HL-60 (cell line): ENCODE measurements around the gene TOB1.

Experiments
- DNase-seq, 2 experiments: peaks; one replicate each; pipeline ENCODE4 v3.0.0-alpha.2; 2010 to 2020; ENCODE audit warnings: low read depth in 1 of 2, low spot score in 1 of 2
- H3K27ac ChIP-seq: fragments of 250-450 bp; sonication (Bioruptor Pico); replicated peaks from 2 replicates; pipeline ENCODE4 v1.5.1; 2020; ENCODE audit warnings: mild to moderate bottlenecking, moderate library complexity
- H3K27me3 ChIP-seq: fragments of 250-450 bp; sonication (Bioruptor Pico); 2 replicates; pipeline ENCODE4 v1.5.1; 2021; ENCODE audit warnings: mild to moderate bottlenecking, moderate library complexity; ENCODE audit not compliant: insufficient read depth, poor library complexity, severe bottlenecking
- H3K4me3 ChIP-seq: replicated peaks from 2 replicates; pipeline ENCODE4 v1.5.1; 2011; ENCODE audit warnings: mild to moderate bottlenecking, control low read depth, low read length; ENCODE audit not compliant: insufficient read depth
- GABPA ChIP-seq: IDR thresholded peaks from 2 replicates; pipeline ENCODE4 v1.6.1; 2012; ENCODE audit warnings: low read depth
- POLR2AphosphoS5 ChIP-seq: IDR thresholded peaks from 2 replicates; pipeline ENCODE4 v1.6.1; 2012; ENCODE audit warnings: low read depth
- SPI1 ChIP-seq: IDR thresholded peaks from 2 replicates; pipeline ENCODE4 v1.6.1; 2012; ENCODE audit warnings: low read depth, mild to moderate bottlenecking, borderline replicate concordance
- TF ChIP-seq, protein P1 (sequence below): IDR thresholded peaks from 2 replicates; pipeline ENCODE4 v1.6.1; 2012; ENCODE audit warnings: low read depth; ENCODE audit not compliant: insufficient replicate concordance
- TF ChIP-seq, protein P2 (sequence below): IDR thresholded peaks from one replicate; pipeline ENCODE4 v1.5.1; 2011; ENCODE audit warnings: low read length, control low read depth, inconsistent platforms; ENCODE audit not compliant: insufficient read depth

The TOB1 gene

DNA sequence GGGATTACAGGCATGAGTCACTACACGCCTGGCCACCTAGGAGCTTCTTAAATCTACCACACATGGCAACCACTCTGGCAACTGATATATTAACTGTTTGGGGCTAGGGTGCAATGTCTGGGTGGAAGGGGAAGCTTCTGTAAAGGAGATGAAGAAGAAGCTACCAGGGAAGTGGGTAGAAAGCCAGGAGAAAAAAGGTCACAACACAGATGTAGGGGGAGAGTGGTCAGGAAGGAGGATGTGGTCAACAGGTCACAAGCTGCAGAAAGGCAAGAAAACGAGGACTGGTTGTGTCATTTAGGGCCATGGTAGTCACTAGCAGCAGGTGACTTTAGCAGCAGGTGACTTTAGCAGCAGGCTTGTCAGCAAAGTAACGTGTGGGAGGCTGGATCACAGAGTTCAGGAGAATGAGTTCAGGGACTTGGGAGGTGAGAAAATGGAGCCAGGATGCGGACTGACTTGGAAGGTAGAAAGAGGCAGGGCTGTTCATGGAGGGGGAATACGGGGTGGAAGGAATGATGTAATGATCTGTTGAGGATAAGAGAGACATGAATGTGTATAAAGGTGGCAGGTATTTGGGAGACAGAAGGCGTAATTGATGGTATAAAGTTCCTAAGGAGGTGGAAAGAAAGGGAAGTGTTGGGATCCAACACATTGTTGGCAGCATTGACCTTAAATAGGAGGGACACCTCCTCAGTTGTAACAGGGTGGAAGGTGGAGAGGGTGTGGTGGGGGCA is 47.1 kb downstream of the TOB1 start:
- DNase-seq: peak; percentile 41 to 57
- TF ChIP-seq SPI1 (peak; percentile 28; the same call in 1 of the 2 replicates), GABPA (no peak)
- Histone ChIP-seq H3K27ac (no peak overlapping the region), H3K4me3 (no peak overlapping the region), H3K27me3 (no peaks in the 10 kb centered on the region)

DNA sequence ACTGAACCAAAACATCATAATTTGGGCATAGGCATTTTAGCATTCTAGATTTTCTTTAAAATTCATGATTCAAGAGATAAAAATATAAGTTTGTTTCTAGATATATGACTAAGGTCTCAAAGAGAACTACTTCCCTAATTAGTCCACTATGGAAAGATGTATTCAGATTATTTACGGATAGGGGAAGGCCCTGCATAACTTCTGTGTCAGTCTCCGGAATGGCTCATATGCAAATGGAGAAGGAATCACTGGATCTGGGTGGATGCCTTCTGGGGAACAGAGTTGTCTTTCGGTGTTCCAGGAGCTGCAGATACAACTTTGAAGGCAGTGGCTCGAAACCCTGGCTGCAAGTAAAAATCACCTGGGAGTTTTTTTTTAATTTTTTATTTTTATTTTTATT is 47.9 kb downstream of the TOB1 start:
- Histone ChIP-seq H3K4me3 (no peak overlapping the region), H3K27me3 (no peaks in the 10 kb centered on the region), H3K27ac (no peak overlapping the region)
- no peak for DNase-seq
- TF ChIP-seq, protein P1, sequence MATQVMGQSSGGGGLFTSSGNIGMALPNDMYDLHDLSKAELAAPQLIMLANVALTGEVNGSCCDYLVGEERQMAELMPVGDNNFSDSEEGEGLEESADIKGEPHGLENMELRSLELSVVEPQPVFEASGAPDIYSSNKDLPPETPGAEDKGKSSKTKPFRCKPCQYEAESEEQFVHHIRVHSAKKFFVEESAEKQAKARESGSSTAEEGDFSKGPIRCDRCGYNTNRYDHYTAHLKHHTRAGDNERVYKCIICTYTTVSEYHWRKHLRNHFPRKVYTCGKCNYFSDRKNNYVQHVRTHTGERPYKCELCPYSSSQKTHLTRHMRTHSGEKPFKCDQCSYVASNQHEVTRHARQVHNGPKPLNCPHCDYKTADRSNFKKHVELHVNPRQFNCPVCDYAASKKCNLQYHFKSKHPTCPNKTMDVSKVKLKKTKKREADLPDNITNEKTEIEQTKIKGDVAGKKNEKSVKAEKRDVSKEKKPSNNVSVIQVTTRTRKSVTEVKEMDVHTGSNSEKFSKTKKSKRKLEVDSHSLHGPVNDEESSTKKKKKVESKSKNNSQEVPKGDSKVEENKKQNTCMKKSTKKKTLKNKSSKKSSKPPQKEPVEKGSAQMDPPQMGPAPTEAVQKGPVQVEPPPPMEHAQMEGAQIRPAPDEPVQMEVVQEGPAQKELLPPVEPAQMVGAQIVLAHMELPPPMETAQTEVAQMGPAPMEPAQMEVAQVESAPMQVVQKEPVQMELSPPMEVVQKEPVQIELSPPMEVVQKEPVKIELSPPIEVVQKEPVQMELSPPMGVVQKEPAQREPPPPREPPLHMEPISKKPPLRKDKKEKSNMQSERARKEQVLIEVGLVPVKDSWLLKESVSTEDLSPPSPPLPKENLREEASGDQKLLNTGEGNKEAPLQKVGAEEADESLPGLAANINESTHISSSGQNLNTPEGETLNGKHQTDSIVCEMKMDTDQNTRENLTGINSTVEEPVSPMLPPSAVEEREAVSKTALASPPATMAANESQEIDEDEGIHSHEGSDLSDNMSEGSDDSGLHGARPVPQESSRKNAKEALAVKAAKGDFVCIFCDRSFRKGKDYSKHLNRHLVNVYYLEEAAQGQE: no peak
- no peak for TF ChIP-seq SPI1
- no peak for TF ChIP-seq POLR2AphosphoS5
- no peak for TF ChIP-seq GABPA

DNA sequence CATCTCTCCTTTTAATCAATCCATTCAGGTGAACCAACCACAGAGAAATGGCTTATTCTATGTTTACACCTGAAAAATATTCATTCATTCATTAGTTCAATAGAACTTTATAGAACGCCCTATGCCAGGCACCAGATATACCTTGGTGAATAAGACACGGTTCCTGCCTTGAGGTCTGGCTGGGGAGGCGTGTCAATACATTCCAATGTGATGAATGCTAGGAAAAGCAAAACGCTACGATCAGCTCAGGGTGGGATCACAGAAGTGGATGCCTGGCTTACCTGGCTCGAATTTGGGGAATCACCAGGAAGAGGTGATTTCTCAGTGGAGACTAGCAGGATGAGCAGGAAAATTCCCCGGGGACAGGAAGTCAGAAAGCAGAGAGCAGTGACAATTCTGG is 48.3 kb downstream of the TOB1 start:
- TF ChIP-seq, protein P1: no peak
- no peak for TF ChIP-seq GABPA
- TF ChIP-seq POLR2AphosphoS5: no peak
- TF ChIP-seq, protein P2, sequence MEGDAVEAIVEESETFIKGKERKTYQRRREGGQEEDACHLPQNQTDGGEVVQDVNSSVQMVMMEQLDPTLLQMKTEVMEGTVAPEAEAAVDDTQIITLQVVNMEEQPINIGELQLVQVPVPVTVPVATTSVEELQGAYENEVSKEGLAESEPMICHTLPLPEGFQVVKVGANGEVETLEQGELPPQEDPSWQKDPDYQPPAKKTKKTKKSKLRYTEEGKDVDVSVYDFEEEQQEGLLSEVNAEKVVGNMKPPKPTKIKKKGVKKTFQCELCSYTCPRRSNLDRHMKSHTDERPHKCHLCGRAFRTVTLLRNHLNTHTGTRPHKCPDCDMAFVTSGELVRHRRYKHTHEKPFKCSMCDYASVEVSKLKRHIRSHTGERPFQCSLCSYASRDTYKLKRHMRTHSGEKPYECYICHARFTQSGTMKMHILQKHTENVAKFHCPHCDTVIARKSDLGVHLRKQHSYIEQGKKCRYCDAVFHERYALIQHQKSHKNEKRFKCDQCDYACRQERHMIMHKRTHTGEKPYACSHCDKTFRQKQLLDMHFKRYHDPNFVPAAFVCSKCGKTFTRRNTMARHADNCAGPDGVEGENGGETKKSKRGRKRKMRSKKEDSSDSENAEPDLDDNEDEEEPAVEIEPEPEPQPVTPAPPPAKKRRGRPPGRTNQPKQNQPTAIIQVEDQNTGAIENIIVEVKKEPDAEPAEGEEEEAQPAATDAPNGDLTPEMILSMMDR: no peak
- no peak for TF ChIP-seq SPI1
- H3K27me3 ChIP-seq: no peaks in the 10 kb centered on the region
- H3K27ac ChIP-seq: no peak overlapping the region
- H3K4me3 ChIP-seq: no peak overlapping the region
- DNase-seq: no peak

DNA sequence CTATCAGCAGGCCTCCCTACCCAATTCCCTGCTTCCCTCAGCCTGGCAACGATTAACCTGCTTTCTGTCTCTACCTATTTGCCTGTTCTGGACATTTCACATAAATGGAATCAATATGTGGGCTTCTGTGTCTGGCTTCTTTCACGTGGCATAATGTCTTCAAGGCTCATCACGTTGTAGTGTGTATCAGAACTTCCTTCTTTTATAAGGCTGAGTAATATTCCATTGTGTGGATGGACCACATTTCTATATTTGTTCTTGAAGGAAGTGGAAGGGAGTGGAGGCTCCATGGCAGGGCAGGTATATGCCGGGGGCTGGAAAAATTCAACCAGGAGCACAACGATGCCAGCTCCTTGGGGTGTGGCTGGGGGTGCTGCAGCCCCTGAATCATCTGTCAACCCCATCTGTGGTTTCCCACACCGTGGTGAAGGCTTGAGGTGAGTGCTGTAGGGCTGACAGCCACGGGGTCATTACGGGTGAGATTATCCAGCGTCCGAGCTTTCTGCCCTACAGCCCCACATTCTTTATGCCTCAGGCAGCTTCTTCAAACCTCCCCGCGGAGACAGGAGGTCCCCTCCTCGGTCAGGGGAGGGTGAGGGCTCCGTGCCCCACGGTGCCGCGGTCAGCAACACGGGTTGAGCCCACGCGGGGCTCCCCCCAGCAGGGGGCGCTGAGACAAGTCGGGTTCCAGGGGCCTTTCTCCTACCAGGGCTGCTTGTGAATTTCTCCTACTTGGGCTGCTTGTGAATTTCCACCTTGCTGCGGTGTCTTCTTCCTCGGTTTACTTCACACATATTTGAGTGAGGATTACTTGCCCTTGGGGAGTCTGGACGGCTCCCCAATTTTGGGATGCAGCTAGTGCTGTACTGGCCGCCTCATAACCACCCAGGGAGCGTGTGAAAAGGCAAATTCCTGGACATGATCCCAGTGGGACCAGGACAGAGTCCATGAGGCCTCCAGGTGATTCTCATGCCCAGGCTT is 49.1 kb downstream of the TOB1 start:
- TF ChIP-seq, protein P2: peak; percentile 77
- TF ChIP-seq GABPA: no peak
- DNase-seq: no peak

More for the DNA sequence above, 49.1 kb downstream of the TOB1 start:
- H3K27me3 ChIP-seq: no peaks in the 10 kb centered on the region
- no peak overlapping the region for H3K4me3 ChIP-seq
- no peak overlapping the region for H3K27ac ChIP-seq
